ENCODE measurements around the gene ZBTB8OS.

GRCh38 chr1:32683397-32683796 lies 33.0 kb upstream of the ZBTB8OS start:
- TF ChIP-seq POLR2A (IDR thresholded peaks at IDR 0.05; ENCODE audit: low read length) (no peak), GATA1 (IDR thresholded peaks at IDR 0.05; ENCODE audit: low read depth, low read length) (no peak)
